ENCODE measurements around the gene CDH5.
A peak's percentile ranks its signal among the peaks of the same experiment; 100 is the strongest.

DNA sequence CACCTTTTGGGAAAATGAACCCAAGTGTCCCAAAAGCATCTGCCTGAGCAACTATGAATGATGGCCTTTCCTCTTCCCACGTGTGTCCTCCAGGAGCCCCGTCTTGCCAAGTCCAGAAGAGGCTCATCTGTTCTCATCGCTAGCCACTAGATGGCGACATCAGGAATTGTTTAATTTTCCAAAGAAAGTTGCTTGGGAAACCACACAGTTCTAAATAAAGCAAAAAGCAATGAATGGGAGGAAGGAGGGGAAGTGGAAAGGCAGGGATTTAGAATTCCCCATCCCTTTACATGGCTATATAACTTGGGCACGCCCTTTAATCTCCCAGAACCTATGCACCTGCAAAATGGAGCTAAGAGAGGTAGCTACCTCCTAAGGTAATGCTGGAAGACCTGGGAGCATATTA is 9.0 kb upstream of the CDH5 start:
- TF ChIP-seq, protein P1, sequence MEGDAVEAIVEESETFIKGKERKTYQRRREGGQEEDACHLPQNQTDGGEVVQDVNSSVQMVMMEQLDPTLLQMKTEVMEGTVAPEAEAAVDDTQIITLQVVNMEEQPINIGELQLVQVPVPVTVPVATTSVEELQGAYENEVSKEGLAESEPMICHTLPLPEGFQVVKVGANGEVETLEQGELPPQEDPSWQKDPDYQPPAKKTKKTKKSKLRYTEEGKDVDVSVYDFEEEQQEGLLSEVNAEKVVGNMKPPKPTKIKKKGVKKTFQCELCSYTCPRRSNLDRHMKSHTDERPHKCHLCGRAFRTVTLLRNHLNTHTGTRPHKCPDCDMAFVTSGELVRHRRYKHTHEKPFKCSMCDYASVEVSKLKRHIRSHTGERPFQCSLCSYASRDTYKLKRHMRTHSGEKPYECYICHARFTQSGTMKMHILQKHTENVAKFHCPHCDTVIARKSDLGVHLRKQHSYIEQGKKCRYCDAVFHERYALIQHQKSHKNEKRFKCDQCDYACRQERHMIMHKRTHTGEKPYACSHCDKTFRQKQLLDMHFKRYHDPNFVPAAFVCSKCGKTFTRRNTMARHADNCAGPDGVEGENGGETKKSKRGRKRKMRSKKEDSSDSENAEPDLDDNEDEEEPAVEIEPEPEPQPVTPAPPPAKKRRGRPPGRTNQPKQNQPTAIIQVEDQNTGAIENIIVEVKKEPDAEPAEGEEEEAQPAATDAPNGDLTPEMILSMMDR (IDR thresholded peaks at IDR 0.05; ENCODE audit: low read depth, low read length), result peak; percentile 67
- TF ChIP-seq POLR2A (IDR thresholded peaks at IDR 0.05; ENCODE audit: extremely low read depth, insufficient read length) (no peak), MYC (IDR thresholded peaks at IDR 0.05; ENCODE audit: low read depth, low read length) (no peak)
- TF ChIP-seq, protein P2, sequence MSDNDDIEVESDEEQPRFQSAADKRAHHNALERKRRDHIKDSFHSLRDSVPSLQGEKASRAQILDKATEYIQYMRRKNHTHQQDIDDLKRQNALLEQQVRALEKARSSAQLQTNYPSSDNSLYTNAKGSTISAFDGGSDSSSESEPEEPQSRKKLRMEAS (IDR thresholded peaks at IDR 0.05; ENCODE audit: low read depth, low read length), result peak; percentile 42; the same call in 1 of the 2 replicates
